Measurements from ENCODE around the gene PRXL2A.

DNA sequence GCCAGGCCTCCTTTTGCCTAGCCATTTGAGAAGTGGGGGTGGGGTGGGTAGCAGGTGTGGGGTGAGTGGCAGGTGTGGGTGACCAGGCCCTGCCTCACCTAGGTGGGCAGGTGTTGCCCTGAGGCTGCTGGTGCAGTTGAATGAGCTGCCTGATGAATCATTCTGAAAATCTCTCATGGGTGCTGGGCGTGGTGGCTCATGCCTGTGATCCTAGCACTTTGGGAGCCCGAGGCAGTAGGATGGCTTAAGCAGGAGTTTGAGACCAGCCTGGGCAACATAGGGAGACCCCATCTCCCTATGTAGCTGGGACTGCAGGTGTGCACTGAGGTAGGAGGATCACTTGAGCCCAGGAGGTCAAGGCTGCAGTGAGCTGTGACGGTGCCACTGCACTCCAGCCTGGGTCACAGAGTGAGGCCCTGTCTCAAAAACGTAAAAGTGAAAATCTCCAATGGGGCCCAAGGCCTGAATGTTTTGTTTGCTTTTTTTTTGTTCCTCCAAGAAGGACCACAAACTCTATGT, 63.4 kb downstream of the PRXL2A start:
- TF ChIP-seq, protein P1, sequence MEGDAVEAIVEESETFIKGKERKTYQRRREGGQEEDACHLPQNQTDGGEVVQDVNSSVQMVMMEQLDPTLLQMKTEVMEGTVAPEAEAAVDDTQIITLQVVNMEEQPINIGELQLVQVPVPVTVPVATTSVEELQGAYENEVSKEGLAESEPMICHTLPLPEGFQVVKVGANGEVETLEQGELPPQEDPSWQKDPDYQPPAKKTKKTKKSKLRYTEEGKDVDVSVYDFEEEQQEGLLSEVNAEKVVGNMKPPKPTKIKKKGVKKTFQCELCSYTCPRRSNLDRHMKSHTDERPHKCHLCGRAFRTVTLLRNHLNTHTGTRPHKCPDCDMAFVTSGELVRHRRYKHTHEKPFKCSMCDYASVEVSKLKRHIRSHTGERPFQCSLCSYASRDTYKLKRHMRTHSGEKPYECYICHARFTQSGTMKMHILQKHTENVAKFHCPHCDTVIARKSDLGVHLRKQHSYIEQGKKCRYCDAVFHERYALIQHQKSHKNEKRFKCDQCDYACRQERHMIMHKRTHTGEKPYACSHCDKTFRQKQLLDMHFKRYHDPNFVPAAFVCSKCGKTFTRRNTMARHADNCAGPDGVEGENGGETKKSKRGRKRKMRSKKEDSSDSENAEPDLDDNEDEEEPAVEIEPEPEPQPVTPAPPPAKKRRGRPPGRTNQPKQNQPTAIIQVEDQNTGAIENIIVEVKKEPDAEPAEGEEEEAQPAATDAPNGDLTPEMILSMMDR (conservative IDR thresholded peaks at IDR 0.05; ENCODE audit: low read depth, low read length) = no peak
- TF ChIP-seq POLR2A (IDR thresholded peaks at IDR 0.05; ENCODE audit: low read depth, low read length) (no peak), RAD21 (IDR thresholded peaks at IDR 0.05; ENCODE audit: low read length) (no peak), CEBPB (IDR thresholded peaks at IDR 0.05; ENCODE audit: low read depth, low read length) (no peak)
- TF ChIP-seq, protein P2, sequence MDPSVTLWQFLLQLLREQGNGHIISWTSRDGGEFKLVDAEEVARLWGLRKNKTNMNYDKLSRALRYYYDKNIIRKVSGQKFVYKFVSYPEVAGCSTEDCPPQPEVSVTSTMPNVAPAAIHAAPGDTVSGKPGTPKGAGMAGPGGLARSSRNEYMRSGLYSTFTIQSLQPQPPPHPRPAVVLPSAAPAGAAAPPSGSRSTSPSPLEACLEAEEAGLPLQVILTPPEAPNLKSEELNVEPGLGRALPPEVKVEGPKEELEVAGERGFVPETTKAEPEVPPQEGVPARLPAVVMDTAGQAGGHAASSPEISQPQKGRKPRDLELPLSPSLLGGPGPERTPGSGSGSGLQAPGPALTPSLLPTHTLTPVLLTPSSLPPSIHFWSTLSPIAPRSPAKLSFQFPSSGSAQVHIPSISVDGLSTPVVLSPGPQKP (IDR thresholded peaks at IDR 0.05; ENCODE audit: borderline replicate concordance, low read depth, low read length) = no peak

All from IMR-90 (cell line).